Neural cell (in vitro differentiated cells): ENCODE data around the gene ITGAV. TPM values are rescaled to one million over a fixed set of nuclear protein-coding genes. Genes with fewer than 3 reads are reported as not detected.

Source experiments
- H2AFZ ChIP-seq: fragments of 200-600, 300-800 bp; sonication (generic), shearing (Covaris generic); 2 replicates; pipeline ENCODE4 v1.6.0; 2014; ENCODE audit warnings: low read depth, mild to moderate bottlenecking, antibody characterized with exemption, low read length, moderate library complexity
- H3F3A ChIP-seq: fragments of 200-600 bp; shearing (Covaris generic); 2 replicates; pipeline ENCODE4 v1.6.1; 2016; ENCODE audit warnings: mild to moderate bottlenecking, moderate library complexity, mixed read lengths, antibody characterized with exemption, low read length; ENCODE audit not compliant: insufficient read depth, poor library complexity, severe bottlenecking
- H3K27ac ChIP-seq: fragments of 200-600, 300-800 bp; sonication (generic), shearing (Covaris generic); 2 replicates; pipeline ENCODE4 v1.5.1; 2014; ENCODE audit warnings: mild to moderate bottlenecking, low read length, moderate library complexity
- H3K27me3 ChIP-seq: fragments of 300-800, 200-600 bp; sonication (generic), shearing (Covaris generic); 2 replicates; pipeline ENCODE4 v1.6.0; 2014; ENCODE audit warnings: mild to moderate bottlenecking, low read depth, low read length, moderate library complexity; ENCODE audit not compliant: insufficient read depth
- H3K36me3 ChIP-seq: fragments of 300-800, 200-600 bp; sonication (generic), shearing (Covaris generic); 2 replicates; pipeline ENCODE4 v1.5.1; 2014; ENCODE audit warnings: mild to moderate bottlenecking, antibody characterized with exemption, low read length, moderate library complexity; ENCODE audit not compliant: insufficient read depth
- H3K4me2 ChIP-seq: fragments of 300-800, 200-600 bp; sonication (generic), shearing (Covaris generic); 2 replicates; pipeline ENCODE4 v1.6.0; 2014; ENCODE audit warnings: mild to moderate bottlenecking, low read length
- H3K4me3 ChIP-seq: fragments of 300-800, 200-600 bp; sonication (generic), shearing (Covaris generic); 2 replicates; pipeline ENCODE4 v1.5.1; 2014; ENCODE audit warnings: mild to moderate bottlenecking, low read length, moderate library complexity
- H3K79me2 ChIP-seq: fragments of 200-600 bp; shearing (Covaris generic); replicated peaks from 2 replicates; pipeline ENCODE4 v1.6.0; 2014; ENCODE audit warnings: mild to moderate bottlenecking, low read length, moderate library complexity; ENCODE audit not compliant: insufficient read depth
- H3K9ac ChIP-seq: fragments of 300-800, 200-600 bp; sonication (generic), shearing (Covaris generic); 2 replicates; pipeline ENCODE4 v1.6.1; 2016; ENCODE audit warnings: mild to moderate bottlenecking, low read length, mixed read lengths
- H3K9me2 ChIP-seq: fragments of 200-600 bp; shearing (Covaris generic); 2 replicates; pipeline ENCODE4 v1.6.1; 2016; ENCODE audit warnings: mild to moderate bottlenecking, low read length, mixed read lengths; ENCODE audit not compliant: insufficient read depth
- H3K9me3 ChIP-seq: fragments of 200-600, 300-800 bp; sonication (generic), shearing (Covaris generic); 2 replicates; pipeline ENCODE4 v1.6.1; 2016; ENCODE audit warnings: mild to moderate bottlenecking, mixed run types, low read length, moderate library complexity, mixed read lengths
- H4K20me1 ChIP-seq: fragments of 200-600 bp; shearing (Covaris generic); 2 replicates; pipeline ENCODE4 v1.6.1; 2016; ENCODE audit warnings: mild to moderate bottlenecking, mixed run types; ENCODE audit not compliant: insufficient read depth
- CTCF ChIP-seq: fragments of 450-650 bp; IDR thresholded peaks from 2 replicates; pipeline ENCODE4 v1.5.1; 2014; ENCODE audit warnings: antibody characterized with exemption, mild to moderate bottlenecking, moderate library complexity; ENCODE audit not compliant: poor library complexity, severe bottlenecking
- EP300 ChIP-seq: fragments of 450-650 bp; conservative IDR thresholded peaks from 2 replicates; pipeline ENCODE4 v1.6.1; 2014; ENCODE audit warnings: antibody characterized with exemption, mild to moderate bottlenecking, moderate library complexity; ENCODE audit not compliant: poor library complexity, severe bottlenecking
- MXI1 ChIP-seq: fragments of 450-650 bp; conservative IDR thresholded peaks from 2 replicates; pipeline ENCODE4 v1.6.1; 2014; ENCODE audit warnings: antibody characterized with exemption, mild to moderate bottlenecking; ENCODE audit not compliant: poor library complexity, severe bottlenecking
- SMC3 ChIP-seq: fragments of 450-650 bp; conservative IDR thresholded peaks from 2 replicates; pipeline ENCODE4 v1.6.1; 2014; ENCODE audit warnings: antibody characterized with exemption, mild to moderate bottlenecking, moderate library complexity; ENCODE audit not compliant: poor library complexity
- TAF1 ChIP-seq: IDR thresholded peaks from 2 replicates; pipeline ENCODE4 v1.6.1; 2012; ENCODE audit warnings: low read depth
- polyA plus RNA-seq: library from polyadenylated mRNA; depleted of rRNA; stranded (reverse); fragments of >200 nt; gene quantifications from 2 replicates; pipeline ENCODE4 v1.2.3, GENCODE V29; 2014
- TF ChIP-seq, protein P1 (sequence below): IDR thresholded peaks from 2 replicates; pipeline ENCODE4 v1.6.1; 2012; ENCODE audit warnings: borderline replicate concordance

The ITGAV gene
- polyA plus RNA-seq, 1 donor from 2014 or later = 6.6 TPM

DNA sequence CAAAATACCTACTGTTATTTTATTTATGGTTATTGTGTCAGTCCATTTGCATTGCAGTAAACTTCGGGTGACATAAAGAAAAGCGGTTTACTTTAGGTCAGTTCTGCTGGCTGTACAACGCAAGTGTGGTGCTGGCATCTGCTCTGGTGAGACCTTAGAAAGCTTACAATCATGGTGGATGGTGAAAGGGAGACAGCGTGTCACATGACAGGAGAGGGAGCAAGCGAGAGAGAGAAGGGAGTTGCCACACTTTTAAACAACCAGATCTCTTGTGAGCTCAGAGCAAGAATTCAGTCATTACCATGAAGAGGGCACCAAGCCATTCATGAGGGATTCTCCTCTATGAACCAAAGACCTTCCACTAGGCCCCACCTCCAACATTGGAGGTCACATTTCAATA, 102.0 kb downstream of the ITGAV start:
- Histone ChIP-seq H3K36me3 (no peaks in the 10 kb centered on the region), H3K4me3 (no peak overlapping the region), H4K20me1 (no peaks in the 10 kb centered on the region), H3F3A (no peaks in the 10 kb centered on the region), H3K9ac (no peak overlapping the region), H2AFZ (no peak overlapping the region), H3K9me2 (no peaks in the 10 kb centered on the region), H3K9me3 (no peaks in the 10 kb centered on the region), H3K4me2 (no peak overlapping the region), H3K27me3 (no peaks in the 10 kb centered on the region), H3K27ac (no peak overlapping the region), H3K79me2 (peaks cover 26% of the 10 kb centered on the region)
- TF ChIP-seq, protein P1, sequence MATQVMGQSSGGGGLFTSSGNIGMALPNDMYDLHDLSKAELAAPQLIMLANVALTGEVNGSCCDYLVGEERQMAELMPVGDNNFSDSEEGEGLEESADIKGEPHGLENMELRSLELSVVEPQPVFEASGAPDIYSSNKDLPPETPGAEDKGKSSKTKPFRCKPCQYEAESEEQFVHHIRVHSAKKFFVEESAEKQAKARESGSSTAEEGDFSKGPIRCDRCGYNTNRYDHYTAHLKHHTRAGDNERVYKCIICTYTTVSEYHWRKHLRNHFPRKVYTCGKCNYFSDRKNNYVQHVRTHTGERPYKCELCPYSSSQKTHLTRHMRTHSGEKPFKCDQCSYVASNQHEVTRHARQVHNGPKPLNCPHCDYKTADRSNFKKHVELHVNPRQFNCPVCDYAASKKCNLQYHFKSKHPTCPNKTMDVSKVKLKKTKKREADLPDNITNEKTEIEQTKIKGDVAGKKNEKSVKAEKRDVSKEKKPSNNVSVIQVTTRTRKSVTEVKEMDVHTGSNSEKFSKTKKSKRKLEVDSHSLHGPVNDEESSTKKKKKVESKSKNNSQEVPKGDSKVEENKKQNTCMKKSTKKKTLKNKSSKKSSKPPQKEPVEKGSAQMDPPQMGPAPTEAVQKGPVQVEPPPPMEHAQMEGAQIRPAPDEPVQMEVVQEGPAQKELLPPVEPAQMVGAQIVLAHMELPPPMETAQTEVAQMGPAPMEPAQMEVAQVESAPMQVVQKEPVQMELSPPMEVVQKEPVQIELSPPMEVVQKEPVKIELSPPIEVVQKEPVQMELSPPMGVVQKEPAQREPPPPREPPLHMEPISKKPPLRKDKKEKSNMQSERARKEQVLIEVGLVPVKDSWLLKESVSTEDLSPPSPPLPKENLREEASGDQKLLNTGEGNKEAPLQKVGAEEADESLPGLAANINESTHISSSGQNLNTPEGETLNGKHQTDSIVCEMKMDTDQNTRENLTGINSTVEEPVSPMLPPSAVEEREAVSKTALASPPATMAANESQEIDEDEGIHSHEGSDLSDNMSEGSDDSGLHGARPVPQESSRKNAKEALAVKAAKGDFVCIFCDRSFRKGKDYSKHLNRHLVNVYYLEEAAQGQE = no peak
- TF ChIP-seq CTCF (no peak), MXI1 (no peak), EP300 (no peak)

DNA sequence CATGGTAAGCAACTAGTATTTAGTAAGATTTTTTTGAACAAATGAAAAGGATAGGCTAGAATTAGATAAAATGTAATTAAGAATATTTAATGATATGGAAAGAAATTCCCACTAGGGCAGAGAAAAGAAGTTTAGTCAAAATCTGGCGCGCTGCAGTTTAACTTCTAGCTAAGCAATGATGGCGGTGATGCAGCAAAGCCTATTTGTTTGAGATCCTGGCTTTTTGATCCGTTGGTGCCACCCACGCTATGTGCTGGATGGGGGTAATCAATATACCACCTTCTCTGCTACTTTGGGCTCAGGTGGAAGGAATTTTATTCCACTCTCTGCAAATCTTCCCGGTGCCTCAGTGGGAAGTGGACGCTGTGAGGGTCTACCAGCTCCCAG, 103.6 kb downstream of the ITGAV start:
- Histone ChIP-seq H3K4me2 (peak overlapping the region; percentile 76), H2AFZ (peak overlapping the region; percentile 79), H3K27me3 (no peaks in the 10 kb centered on the region), H3K9me3 (no peaks in the 10 kb centered on the region), H4K20me1 (no peaks in the 10 kb centered on the region), H3F3A (no peaks in the 10 kb centered on the region), H3K27ac (peak overlapping the region; percentile 83), H3K36me3 (no peaks in the 10 kb centered on the region), H3K4me3 (peak overlapping the region; percentile 79), H3K9ac (peak overlapping the region; percentile 88), H3K79me2 (peaks cover 41% of the 10 kb centered on the region), H3K9me2 (no peaks in the 10 kb centered on the region)
- TF ChIP-seq TAF1 = no peak
- no peak for TF ChIP-seq SMC3
- TF ChIP-seq, protein P1 = no peak
